HG03378 (cell line): Measurements from ENCODE around the gene PROB1.

Experiments used
- ATAC-seq: cut with Tn5 transposase; IDR thresholded peaks from one replicate; pipeline ENCODE4 v1.9.1; 2021; ENCODE audit warnings: mild to moderate bottlenecking, moderate library complexity; ENCODE audit not compliant: unreplicated experiment

PROB1 gene

DNA sequence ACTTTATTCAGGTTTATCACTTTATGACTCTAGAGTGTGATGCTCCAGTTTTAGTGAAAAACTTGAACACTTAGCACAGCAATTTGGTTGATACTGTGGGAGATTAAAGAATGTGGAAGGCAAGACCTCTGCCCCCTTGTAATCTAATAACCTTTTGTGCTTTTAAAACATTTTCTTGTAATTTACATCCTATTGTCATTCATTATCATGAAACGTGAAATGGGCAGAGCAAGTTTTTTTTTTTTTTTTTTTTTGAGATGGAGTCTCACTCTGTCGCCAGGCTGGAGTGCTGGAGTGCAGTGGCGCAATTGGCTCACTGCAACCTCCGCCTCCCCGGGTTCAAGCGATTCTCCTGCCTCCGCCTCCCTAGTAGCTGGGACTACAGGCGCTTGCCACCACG is 51.4 kb downstream of the PROB1 start:
- ATAC-seq = no peak

GRCh38 chr5:139342423-139342723 is 52.5 kb downstream of the PROB1 start:
- peak; percentile 15 for ATAC-seq

DNA sequence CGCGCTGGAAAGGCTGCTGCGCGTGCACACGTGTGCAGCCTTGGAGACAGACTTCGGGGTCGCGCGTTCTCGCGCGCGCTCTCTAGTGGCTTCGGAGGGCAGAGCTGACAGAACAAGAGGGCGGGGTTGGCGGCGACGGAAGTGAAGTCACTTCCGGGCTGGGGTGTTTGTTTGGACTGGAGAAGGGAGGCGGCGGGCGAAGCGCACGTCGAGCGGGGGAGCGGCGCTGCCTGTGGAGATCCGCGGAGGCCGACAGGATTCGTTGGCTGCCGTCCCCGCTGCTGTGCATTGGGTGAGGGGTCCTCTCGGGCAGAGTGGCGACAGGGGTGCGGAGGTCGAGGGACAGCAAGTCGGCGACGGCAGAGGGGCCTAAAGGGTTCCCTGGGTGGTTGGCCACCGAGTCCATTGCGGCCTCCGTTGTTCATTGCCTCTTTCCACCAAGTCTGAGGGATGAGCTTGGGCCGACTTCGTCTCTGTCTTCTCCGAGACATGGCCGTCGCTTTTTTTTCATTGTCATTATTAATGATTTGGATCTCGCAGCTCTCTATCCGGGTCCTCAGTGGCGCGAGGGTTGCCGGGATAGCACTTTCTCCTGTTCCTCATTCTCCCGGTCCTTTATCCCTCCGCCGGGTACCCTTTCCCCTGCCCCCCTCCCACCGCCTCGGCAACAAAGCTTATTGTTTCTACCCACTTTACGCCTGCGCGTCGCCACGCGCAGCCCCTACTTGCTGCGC is 53.0 kb downstream of the PROB1 start, which contains the start of gene PAIP2:
Gene PAIP2 (plus strand): TSS at position 166 of the 734 bp plus-strand sequence. CDS start 21,931 bp downstream, outside the sequence.
- peak; percentile 81 for ATAC-seq

GRCh38 chr5:139341187-139341688 is 53.7 kb downstream of the PROB1 start:
- ATAC-seq = no peak
